ENCODE data around the gene NRP2.

- TF ChIP-seq CTCF (IDR thresholded peaks at IDR 0.05) (no peak), POLR2A (IDR thresholded peaks at IDR 0.05) (no peak), POLR2AphosphoS5 (IDR thresholded peaks at IDR 0.05) (no peak)
Observed at GRCh38 chr2:205745661-205746419, 63.5 kb downstream of the NRP2 start.
